Dermis blood vessel endothelial cell (primary cell): ENCODE results near the gene S100A1. TPM values are rescaled to one million over a fixed set of nuclear protein-coding genes. Genes with fewer than 3 reads are reported as not detected.
"Not testable (repeated sequence)": the region's sequence is repeated elsewhere in the genome, so short reads cannot be mapped to it uniquely, and the experiment has no call there.

ENCODE experiments used
- DNase-seq: peaks from one replicate; pipeline ENCODE4 v3.0.0; 2010
- total RNA-seq: library from RNA; depleted of rRNA; stranded (reverse); fragments of >200 nt; gene quantifications from 2 replicates; pipeline ENCODE4 v1.2.3, GENCODE V29; 2014

The S100A1 gene
- total RNA-seq, 1 donor from 2014 or later: not detected

DNA sequence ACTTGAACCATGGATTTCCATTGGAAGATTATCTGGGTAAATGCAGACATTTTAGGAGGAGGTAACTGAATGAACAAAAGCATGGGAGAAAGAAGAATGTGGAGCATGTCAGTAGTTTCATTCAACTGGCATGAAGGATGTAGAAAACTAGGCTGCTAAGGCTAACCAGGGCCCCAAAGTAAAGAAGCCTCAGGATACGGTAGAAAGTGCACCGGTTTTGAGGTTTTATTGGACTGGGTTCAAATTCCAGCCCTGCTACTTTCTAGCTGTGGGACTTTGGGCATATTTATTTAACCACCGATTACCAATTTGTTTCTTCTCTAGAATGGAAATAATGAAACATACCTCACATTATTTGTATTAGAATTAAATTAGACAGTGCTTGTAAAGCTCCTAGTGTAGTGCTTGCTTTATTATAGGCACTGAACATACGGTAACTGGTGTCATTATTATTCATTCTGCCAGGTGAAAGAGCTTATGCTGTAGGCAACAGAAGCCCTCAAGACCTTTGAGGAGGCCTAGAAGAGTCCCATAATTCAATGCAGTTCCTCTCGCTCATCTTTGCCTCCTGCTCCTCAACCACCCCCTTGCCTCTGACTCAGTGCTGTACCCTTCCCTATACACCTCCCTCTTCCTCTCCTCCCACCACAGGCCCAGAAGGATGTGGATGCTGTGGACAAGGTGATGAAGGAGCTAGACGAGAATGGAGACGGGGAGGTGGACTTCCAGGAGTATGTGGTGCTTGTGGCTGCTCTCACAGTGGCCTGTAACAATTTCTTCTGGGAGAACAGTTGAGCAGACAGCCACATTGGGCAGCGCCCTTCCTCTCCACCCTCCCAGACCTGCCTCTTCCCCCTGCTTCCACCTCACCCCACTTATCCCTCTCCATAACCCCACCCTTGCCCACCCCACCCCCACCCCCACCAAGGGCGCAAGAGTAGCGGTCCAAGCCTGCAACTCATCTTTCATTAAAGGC lies 3.1 kb downstream of the S100A1 start:
- DNase-seq: no peak

- DNase-seq: no peak
These were observed 5.0 kb downstream of the S100A1 start for GRCh38 chr1:153633161-153633753.

DNA sequence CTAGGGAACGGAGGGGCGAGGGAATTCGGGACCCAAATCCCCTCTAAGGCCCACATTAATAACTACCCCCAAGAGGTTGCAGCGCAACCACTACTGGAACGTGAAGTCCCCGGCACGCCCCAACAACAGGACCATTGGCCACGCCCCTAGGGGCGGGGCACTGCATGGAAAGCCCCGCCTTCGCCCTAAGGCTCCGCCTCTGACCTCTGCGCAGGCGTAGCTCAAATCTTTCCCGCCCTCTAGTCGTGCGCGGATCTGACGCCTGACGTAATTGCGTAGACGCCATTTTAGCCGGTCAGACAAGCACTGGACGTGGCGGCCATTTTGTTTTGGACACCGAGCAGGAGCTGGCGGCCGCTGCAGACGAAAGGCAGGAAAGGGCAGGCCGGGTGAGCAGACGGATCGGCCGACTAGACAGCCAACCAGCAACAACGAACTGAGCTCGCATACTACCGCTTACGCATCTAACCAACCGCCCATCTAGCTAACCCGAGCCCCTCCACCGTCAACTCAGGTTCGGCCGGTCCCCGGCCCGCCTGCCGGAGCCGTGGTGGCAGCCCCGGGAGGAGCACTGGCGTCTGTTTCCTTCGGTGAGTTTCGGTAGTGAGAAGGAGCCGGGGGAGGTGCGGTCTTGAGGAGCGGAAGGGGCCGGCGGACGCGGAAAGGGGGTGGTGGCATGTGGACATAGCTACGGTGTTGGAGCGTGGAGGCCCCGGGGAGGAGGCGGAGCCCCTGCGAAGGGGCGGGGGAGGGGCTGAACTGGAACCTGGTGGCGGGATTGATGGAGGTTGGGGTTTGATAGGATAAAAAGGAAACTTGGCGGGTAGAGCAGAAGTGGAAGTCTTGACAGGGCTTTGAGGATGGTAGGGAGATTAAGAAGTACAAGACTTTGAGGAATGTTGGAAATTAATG lies 5.8 kb downstream of the S100A1 start, which contains the start of gene CHTOP:
Gene CHTOP, plus strand, starts transcription at position 313 of the 912 bp plus-strand sequence. CDS start 2,523 bp downstream, outside the sequence.
- peak; percentile 100 for DNase-seq

DNA sequence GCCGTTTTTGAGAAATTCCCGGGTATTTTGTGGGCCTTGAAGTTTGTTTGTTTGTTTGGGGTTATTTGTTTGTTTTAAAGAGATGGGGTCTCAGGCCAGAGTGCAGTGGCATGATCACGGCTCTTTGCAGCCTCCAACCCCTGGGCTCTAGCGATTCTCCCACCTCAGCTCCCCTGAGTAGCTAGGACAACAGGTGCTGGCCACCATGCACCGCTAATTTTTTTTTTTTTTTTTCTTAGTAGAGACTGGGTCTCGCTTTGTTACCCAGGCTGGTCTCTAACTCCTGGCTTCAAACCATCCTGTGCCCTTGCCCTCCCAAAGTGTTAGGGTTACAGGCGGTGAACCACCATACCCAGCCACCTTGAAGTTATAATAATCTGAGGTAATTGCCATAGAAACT lies 7.6 kb downstream of the S100A1 start:
- DNase-seq: no peak

GRCh38 chr1:153636312-153636711 lies 8.1 kb downstream of the S100A1 start:
- no peak for DNase-seq

- no peak for DNase-seq
These were observed 10.0 kb downstream of the S100A1 start for GRCh38 chr1:153638261-153638660.

DNA sequence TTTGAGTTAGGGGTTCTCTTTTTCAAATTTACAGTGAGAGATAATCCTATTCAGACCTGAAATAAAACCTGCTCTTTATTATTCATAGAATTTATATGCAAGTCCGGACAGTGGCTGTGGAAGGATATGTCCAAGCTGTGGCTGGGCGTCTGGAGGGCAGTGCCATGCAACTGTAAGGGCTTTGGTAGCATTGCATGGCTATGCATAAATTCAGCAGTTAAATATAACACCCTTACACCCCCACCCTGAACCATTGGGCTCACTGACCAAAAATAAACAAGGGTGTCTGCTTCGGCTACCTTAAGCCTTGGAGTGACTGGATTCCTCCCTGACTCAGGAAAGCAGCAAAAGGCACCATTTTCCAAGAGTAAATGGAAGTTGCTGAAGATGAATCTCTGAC lies 11.0 kb downstream of the S100A1 start:
- no peak for DNase-seq

- not testable (repeated sequence) for DNase-seq
These were observed 12.0 kb downstream of the S100A1 start for GRCh38 chr1:153640213-153640612.

DNA sequence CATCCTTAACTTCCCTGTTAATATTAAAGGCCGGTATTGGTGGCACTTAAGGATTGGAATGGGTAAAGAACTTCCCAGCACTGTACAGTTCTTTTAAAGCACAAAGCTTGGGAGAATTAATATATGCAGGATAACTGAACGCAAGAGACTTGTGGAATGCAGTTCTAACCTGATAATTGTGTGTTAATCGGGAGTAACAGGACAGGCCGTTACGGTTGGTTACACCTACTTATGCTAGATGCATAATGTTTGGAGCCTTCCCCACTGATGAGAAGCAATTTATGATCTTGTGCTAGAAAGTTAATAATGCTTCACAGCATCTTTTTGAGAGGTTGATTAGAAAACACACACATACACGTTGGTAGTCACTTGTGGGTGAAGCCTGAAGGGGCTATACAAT lies 12.6 kb downstream of the S100A1 start:
- DNase-seq: no peak

- no peak for DNase-seq
These were observed 13.9 kb downstream of the S100A1 start for GRCh38 chr1:153642161-153642560.

- no peak for DNase-seq
These were observed 14.9 kb downstream of the S100A1 start for GRCh38 chr1:153643100-153643499.

DNA sequence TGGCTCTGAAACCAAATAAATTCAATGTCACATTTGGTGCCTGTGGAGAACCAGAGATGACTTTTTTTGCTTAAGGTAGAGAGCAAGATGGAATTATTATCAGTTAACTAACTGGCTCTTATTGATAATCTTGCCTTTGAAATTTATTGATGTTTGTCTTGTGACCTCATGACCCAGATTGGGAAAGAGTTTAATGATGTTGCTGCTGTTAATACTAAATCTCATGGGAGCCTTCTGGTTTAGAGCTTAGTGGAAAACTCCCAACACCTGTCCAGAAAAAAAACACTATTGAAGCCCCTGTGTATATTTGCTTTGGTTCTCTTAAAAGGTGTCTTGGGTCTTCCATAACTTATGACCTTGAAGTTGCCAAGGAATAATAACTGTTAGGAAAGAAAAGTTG lies 15.6 kb downstream of the S100A1 start:
- no peak for DNase-seq

- DNase-seq: no peak
These were observed 18.6 kb downstream of the S100A1 start for GRCh38 chr1:153646672-153647345.

GRCh38 chr1:153647346-153647714 lies 19.1 kb downstream of the S100A1 start:
- DNase-seq: no peak

DNA sequence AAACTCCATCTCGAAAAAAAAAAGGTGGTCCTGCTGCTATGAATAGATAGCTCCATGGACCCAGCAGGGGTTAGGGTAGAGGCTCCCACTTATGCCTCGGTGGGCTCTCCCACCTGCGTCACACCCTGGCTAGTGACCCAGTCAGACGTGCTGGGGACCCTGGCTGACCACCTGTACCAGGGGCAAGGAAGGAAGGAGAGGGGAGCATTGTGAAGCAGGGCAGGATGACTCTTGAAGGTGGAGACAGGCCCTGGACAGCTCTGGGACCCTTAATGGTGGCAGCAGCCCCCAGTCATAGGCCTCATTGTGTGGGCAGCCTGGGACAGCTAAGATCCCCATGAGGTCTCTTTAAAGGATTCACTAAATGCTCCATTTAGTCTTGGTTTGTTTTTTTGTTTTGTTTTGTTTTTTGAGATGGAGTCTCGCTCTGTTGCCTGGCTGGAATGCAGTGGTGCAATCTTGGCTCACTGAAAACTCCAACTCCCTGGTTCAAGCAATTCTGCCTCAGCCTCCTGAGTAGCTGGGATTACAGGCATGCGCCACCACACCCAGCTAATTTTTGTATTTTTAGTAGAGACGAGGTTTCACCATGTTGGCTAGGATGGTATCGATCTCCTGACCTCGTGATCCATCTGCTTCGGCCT lies 19.9 kb downstream of the S100A1 start:
- no peak for DNase-seq

DNA sequence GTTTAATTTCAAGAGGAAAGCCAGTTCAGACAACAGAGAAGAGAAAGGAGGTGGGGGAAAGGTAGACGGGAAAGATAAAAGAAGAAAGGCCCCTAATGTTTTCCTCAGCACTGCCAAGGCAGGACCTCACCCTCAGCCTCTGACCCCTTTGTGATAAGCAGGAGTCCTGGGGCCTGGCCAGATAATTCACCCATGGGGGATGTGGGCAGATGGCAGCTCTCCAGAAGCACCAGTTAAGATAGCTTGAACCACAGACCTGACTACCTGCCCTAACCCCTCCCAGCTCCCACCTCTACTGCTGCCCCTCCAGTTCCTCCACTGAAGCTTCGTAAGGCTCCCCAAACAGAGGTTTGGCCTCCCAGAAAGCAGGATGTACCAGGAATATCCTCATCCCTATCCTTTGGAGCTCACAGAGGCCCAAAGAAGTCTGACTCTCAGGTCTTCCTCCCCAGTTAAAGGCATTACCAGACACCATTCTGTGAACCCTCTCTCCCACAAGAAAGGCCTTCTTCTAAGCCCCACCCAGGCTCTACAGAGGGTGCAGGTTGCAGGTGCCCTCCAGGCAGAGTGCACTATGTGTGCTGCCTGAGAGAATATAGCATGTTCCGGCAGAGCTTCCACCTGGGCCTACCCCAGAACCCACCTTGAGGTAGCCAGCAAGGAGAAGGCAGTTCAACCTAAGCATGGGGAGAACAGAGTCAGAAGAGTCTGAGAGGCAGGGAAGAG lies 21.1 kb downstream of the S100A1 start:
- no peak for DNase-seq

DNA sequence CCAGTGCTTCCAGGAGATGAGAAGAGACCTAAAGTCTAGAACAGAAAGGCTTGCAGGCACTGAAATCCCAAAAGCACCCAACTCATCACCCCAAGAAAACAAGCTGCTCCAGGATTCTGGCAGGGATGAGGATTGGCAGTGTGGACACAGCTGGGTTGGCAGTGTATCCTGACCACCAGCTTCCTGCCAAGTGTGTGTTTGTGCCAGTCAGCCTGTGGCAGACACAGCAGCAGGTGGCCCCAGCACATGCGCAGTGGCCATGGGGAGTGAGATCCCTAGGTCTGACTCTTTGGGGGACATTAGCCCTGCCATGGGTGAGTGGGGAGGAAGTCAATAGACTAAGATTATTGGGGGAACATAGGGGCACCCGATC lies 21.6 kb downstream of the S100A1 start:
- no peak for DNase-seq

DNA sequence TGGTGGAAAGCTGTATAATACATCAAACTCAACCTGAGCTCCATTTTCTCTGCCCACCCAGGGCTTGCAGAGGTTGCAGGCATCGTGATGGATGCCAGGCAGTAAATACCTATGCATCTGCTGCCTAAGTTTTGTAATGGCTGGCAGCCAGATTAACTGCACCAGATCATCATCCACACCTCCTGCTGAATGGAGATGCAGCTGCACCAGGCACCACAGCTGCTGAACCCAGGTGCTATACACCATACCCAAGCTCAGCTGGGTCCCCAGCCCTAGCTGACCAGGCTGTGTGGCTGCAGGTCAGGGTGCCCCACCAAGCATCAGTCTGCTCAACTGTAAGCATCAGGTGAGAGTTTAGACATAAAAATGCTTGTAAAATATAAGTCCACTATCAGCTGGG lies 23.5 kb downstream of the S100A1 start:
- DNase-seq: no peak

GRCh38 chr1:153652805-153653500 lies 24.7 kb downstream of the S100A1 start:
- no peak for DNase-seq

GRCh38 chr1:153655333-153655732 lies 27.1 kb downstream of the S100A1 start:
- no peak for DNase-seq
